Measurements from ENCODE around the gene FHAD1. TPM values are rescaled to one million over a fixed set of nuclear protein-coding genes. Genes with fewer than 3 reads are reported as not detected.

Gene FHAD1
- total and polyA plus RNA-seq, 4 donors = under 0.01 to 0.13 (median 0.05) TPM; not detected in 1

DNA sequence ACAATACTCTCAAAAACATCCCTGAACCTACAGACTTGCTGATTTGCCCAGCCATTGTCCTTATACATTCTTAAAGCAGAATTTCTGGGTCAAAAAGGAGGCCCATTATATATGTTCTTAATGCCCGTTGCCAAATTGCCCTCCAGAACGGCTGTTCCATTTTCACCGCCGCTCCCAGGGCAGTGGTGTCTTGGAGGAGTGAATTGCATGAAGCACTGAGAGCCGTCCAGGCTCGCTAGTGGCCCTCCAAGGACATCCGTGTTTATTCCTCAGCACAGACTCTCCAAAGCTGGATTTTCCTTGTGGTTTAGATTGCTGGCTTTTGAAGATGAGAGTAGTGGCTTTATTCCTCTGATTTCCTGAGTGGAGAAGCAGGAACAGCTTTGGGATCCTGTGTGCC, 68.8 kb downstream of the FHAD1 start:
- Histone ChIP-seq H3K27me3 (ENCODE audit: control insufficient read depth in 4 of 4, insufficient read depth in 4 of 4, low read length in 3 of 4) (no peaks in the 10 kb centered on the region), H3K9me3 (ENCODE audit: control insufficient read depth in 4 of 4, low read length in 3 of 4) (peaks cover 0 to 2% (median 0%) of the 10 kb centered on the region in 4 donors), H3K4me1 (ENCODE audit: control insufficient read depth in 4 of 4, insufficient read depth in 4 of 4, low read length in 3 of 4) (no peaks in the 10 kb centered on the region), H3K27ac (ENCODE audit: low read depth in 1 of 2, low read length in 2 of 2) (no peak overlapping the region), H3K9ac (ENCODE audit: low read depth in 1 of 2, low read length in 2 of 2) (no peak overlapping the region), H3K36me3 (ENCODE audit: control insufficient read depth in 4 of 4, insufficient read depth in 3 of 4, low read depth in 1 of 4, low read length in 3 of 4) (no peaks in the 10 kb centered on the region), H3K4me3 (ENCODE audit: low read depth in 1 of 3, low read length in 3 of 3) (no peak overlapping the region)
- WGBS = 77% methylated on average over 7 of the region's 7 CpGs
- no peak for TF ChIP-seq GABPA (IDR thresholded peaks at IDR 0.05 in 1 of 2, conservative IDR thresholded peaks at IDR 0.05 in 1 of 2)
- no peak for TF ChIP-seq TAF1 (conservative IDR thresholded peaks at IDR 0.05)
- TF ChIP-seq FOXA2 (IDR thresholded peaks at IDR 0.05) = no peak
- TF ChIP-seq JUND (IDR thresholded peaks at IDR 0.05) = no peak
- TF ChIP-seq, protein P1, sequence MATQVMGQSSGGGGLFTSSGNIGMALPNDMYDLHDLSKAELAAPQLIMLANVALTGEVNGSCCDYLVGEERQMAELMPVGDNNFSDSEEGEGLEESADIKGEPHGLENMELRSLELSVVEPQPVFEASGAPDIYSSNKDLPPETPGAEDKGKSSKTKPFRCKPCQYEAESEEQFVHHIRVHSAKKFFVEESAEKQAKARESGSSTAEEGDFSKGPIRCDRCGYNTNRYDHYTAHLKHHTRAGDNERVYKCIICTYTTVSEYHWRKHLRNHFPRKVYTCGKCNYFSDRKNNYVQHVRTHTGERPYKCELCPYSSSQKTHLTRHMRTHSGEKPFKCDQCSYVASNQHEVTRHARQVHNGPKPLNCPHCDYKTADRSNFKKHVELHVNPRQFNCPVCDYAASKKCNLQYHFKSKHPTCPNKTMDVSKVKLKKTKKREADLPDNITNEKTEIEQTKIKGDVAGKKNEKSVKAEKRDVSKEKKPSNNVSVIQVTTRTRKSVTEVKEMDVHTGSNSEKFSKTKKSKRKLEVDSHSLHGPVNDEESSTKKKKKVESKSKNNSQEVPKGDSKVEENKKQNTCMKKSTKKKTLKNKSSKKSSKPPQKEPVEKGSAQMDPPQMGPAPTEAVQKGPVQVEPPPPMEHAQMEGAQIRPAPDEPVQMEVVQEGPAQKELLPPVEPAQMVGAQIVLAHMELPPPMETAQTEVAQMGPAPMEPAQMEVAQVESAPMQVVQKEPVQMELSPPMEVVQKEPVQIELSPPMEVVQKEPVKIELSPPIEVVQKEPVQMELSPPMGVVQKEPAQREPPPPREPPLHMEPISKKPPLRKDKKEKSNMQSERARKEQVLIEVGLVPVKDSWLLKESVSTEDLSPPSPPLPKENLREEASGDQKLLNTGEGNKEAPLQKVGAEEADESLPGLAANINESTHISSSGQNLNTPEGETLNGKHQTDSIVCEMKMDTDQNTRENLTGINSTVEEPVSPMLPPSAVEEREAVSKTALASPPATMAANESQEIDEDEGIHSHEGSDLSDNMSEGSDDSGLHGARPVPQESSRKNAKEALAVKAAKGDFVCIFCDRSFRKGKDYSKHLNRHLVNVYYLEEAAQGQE (IDR thresholded peaks at IDR 0.05) = no peak
- no peak for TF ChIP-seq NR2F2 (IDR thresholded peaks at IDR 0.05)
- TF ChIP-seq RXRA (IDR thresholded peaks at IDR 0.05) = no peak
- no peak for TF ChIP-seq RAD21 (IDR thresholded peaks at IDR 0.05)
- no peak for TF ChIP-seq YY1 (IDR thresholded peaks at IDR 0.05)
- no peak for DNase-seq (ENCODE audit: low spot score)

DNA sequence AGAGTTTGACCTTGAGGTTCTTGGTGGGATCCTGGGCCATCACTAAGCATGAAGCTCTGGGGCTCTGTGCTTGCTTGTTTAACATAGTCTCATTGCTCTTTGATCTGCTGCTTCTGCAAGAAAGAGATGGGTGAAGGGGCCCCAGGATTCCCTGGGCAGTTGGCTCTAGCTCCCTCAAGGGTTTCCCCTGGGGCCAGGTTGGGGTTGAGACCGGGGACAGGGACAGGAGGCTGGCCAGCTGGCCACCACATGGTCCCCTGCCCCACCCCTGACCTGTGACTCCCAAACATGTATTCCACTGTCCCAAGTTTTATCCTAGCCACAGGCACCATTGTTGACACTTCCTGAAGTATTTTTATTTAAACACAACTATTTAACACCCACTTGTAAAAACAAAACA, 69.5 kb downstream of the FHAD1 start:
- 2% methylated on average over 1 of the region's 1 CpG for WGBS
- Histone ChIP-seq H3K9ac (ENCODE audit: low read depth in 1 of 2, low read length in 2 of 2) (no peak overlapping the region), H3K36me3 (ENCODE audit: control insufficient read depth in 4 of 4, insufficient read depth in 3 of 4, low read depth in 1 of 4, low read length in 3 of 4) (no peaks in the 10 kb centered on the region), H3K4me1 (ENCODE audit: control insufficient read depth in 4 of 4, insufficient read depth in 4 of 4, low read length in 3 of 4) (no peaks in the 10 kb centered on the region), H3K27me3 (ENCODE audit: control insufficient read depth in 4 of 4, insufficient read depth in 4 of 4, low read length in 3 of 4) (no peaks in the 10 kb centered on the region), H3K4me3 (ENCODE audit: low read depth in 1 of 3, low read length in 3 of 3) (no peak overlapping the region), H3K27ac (ENCODE audit: low read depth in 1 of 2, low read length in 2 of 2) (no peak overlapping the region), H3K9me3 (ENCODE audit: control insufficient read depth in 4 of 4, low read length in 3 of 4) (peaks cover 0 to 2% (median 0%) of the 10 kb centered on the region in 4 donors)
- TF ChIP-seq YY1 (IDR thresholded peaks at IDR 0.05) (no peak), EGR1 (IDR thresholded peaks at IDR 0.05; ENCODE audit: low read depth in 2 of 2) (no peak), HNF4G (IDR thresholded peaks at IDR 0.05) (no peak), RXRA (IDR thresholded peaks at IDR 0.05) (no peak), RAD21 (IDR thresholded peaks at IDR 0.05) (no peak), SP1 (IDR thresholded peaks at IDR 0.05) (no peak), TAF1 (conservative IDR thresholded peaks at IDR 0.05) (no peak)
- TF ChIP-seq, protein P2, sequence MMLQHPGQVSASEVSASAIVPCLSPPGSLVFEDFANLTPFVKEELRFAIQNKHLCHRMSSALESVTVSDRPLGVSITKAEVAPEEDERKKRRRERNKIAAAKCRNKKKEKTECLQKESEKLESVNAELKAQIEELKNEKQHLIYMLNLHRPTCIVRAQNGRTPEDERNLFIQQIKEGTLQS (IDR thresholded peaks at IDR 0.05) = no peak
- TF ChIP-seq, protein P3, sequence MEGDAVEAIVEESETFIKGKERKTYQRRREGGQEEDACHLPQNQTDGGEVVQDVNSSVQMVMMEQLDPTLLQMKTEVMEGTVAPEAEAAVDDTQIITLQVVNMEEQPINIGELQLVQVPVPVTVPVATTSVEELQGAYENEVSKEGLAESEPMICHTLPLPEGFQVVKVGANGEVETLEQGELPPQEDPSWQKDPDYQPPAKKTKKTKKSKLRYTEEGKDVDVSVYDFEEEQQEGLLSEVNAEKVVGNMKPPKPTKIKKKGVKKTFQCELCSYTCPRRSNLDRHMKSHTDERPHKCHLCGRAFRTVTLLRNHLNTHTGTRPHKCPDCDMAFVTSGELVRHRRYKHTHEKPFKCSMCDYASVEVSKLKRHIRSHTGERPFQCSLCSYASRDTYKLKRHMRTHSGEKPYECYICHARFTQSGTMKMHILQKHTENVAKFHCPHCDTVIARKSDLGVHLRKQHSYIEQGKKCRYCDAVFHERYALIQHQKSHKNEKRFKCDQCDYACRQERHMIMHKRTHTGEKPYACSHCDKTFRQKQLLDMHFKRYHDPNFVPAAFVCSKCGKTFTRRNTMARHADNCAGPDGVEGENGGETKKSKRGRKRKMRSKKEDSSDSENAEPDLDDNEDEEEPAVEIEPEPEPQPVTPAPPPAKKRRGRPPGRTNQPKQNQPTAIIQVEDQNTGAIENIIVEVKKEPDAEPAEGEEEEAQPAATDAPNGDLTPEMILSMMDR (IDR thresholded peaks at IDR 0.05; ENCODE audit: low read depth, low read length, missing input control) = no peak
- TF ChIP-seq, protein P4, sequence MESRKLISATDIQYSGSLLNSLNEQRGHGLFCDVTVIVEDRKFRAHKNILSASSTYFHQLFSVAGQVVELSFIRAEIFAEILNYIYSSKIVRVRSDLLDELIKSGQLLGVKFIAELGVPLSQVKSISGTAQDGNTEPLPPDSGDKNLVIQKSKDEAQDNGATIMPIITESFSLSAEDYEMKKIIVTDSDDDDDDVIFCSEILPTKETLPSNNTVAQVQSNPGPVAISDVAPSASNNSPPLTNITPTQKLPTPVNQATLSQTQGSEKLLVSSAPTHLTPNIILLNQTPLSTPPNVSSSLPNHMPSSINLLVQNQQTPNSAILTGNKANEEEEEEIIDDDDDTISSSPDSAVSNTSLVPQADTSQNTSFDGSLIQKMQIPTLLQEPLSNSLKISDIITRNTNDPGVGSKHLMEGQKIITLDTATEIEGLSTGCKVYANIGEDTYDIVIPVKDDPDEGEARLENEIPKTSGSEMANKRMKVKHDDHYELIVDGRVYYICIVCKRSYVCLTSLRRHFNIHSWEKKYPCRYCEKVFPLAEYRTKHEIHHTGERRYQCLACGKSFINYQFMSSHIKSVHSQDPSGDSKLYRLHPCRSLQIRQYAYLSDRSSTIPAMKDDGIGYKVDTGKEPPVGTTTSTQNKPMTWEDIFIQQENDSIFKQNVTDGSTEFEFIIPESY (IDR thresholded peaks at IDR 0.05) = no peak
- no peak for DNase-seq (ENCODE audit: low spot score)

All from liver (tissue), 9 donors.